ENCODE measurements around the gene TSPAN32.

Gene TSPAN32

GRCh38 chr11:2316169-2316962 lies 14.6 kb downstream of the TSPAN32 start:
- Histone ChIP-seq H3K4me3 (IDR thresholded peaks at IDR 0.05; ENCODE audit: insufficient read depth, low read depth, low read length) (no peak overlapping the region), H3K4me2 (no peak overlapping the region), H2AFZ (ENCODE audit: low read depth) (no peak overlapping the region), H3K36me3 (ENCODE audit: insufficient read depth) (no peaks in the 10 kb centered on the region), H3K79me2 (ENCODE audit: insufficient read depth, low read depth) (no peaks in the 10 kb centered on the region), H3K9ac (no peak overlapping the region), H3K4me1 (ENCODE audit: low read depth, poor library complexity, severe bottlenecking) (no peaks in the 10 kb centered on the region), H4K20me1 (ENCODE audit: insufficient read depth) (no peaks in the 10 kb centered on the region), H3K27me3 (ENCODE audit: insufficient read depth, low read depth) (peaks cover 52% of the 10 kb centered on the region), H3K27ac (no peak overlapping the region)
- TF ChIP-seq, protein P1, sequence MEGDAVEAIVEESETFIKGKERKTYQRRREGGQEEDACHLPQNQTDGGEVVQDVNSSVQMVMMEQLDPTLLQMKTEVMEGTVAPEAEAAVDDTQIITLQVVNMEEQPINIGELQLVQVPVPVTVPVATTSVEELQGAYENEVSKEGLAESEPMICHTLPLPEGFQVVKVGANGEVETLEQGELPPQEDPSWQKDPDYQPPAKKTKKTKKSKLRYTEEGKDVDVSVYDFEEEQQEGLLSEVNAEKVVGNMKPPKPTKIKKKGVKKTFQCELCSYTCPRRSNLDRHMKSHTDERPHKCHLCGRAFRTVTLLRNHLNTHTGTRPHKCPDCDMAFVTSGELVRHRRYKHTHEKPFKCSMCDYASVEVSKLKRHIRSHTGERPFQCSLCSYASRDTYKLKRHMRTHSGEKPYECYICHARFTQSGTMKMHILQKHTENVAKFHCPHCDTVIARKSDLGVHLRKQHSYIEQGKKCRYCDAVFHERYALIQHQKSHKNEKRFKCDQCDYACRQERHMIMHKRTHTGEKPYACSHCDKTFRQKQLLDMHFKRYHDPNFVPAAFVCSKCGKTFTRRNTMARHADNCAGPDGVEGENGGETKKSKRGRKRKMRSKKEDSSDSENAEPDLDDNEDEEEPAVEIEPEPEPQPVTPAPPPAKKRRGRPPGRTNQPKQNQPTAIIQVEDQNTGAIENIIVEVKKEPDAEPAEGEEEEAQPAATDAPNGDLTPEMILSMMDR (conservative IDR thresholded peaks at IDR 0.05; ENCODE audit: low read depth, low read length): no peak

DNA sequence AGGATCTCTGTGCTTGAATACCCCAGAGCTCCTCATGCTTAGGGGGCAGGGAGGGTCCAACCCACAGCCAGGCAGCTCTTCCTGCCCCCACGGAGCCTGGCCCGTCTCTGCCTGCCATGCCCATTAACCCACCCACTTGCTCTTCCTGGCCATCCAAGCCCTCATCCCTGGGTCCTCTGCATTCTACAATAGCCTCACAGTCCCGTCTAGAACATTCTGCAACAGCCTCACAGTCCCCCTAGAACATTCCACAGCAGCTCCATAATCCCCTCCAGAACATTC lies 15.1 kb downstream of the TSPAN32 start:
- Histone ChIP-seq H3K79me2 (ENCODE audit: insufficient read depth, low read depth) (no peaks in the 10 kb centered on the region), H3K4me3 (IDR thresholded peaks at IDR 0.05; ENCODE audit: insufficient read depth, low read depth, low read length) (no peak overlapping the region), H3K36me3 (ENCODE audit: insufficient read depth) (no peaks in the 10 kb centered on the region), H2AFZ (ENCODE audit: low read depth) (no peak overlapping the region), H4K20me1 (ENCODE audit: insufficient read depth) (no peaks in the 10 kb centered on the region), H3K4me1 (ENCODE audit: low read depth, poor library complexity, severe bottlenecking) (no peaks in the 10 kb centered on the region), H3K4me2 (no peak overlapping the region), H3K9ac (no peak overlapping the region), H3K27me3 (ENCODE audit: insufficient read depth, low read depth) (peaks cover 55% of the 10 kb centered on the region), H3K27ac (no peak overlapping the region)
- TF ChIP-seq, protein P1 (conservative IDR thresholded peaks at IDR 0.05; ENCODE audit: low read depth, low read length): no peak

GRCh38 chr11:2317354-2318050 lies 15.7 kb downstream of the TSPAN32 start:
- Histone ChIP-seq H3K36me3 (ENCODE audit: insufficient read depth) (no peaks in the 10 kb centered on the region), H3K4me3 (IDR thresholded peaks at IDR 0.05; ENCODE audit: insufficient read depth, low read depth, low read length) (no peak overlapping the region), H3K4me2 (no peak overlapping the region), H2AFZ (ENCODE audit: low read depth) (no peak overlapping the region), H3K27ac (no peak overlapping the region), H3K4me1 (ENCODE audit: low read depth, poor library complexity, severe bottlenecking) (no peaks in the 10 kb centered on the region), H3K9ac (no peak overlapping the region), H3K27me3 (ENCODE audit: insufficient read depth, low read depth) (peaks cover 54% of the 10 kb centered on the region), H3K79me2 (ENCODE audit: insufficient read depth, low read depth) (no peaks in the 10 kb centered on the region), H4K20me1 (ENCODE audit: insufficient read depth) (no peaks in the 10 kb centered on the region)
- TF ChIP-seq, protein P1 (conservative IDR thresholded peaks at IDR 0.05; ENCODE audit: low read depth, low read length): no peak

DNA sequence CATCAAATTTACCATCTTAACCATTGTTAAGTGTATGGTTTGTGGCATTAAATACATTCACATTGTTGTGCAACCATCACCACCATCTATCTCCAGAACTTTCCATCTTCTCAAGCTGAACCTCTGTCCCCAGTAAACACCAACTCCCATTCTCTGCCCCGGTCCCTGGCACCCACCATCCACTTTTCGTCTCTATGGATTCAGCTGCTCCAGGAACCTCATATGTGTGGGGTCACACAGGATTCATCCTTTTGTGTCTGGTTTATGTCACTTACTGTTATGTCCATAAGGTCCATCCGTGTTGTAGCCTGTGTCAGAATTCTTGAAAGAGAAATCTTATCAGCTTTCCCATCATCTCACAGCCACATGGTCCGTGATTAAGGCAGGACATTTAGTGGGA lies 16.3 kb downstream of the TSPAN32 start:
- no peaks in the 10 kb centered on the region for H3K4me1 ChIP-seq (ENCODE audit: low read depth, poor library complexity, severe bottlenecking)
- no peak overlapping the region for H2AFZ ChIP-seq (ENCODE audit: low read depth)
- H3K4me3 ChIP-seq (IDR thresholded peaks at IDR 0.05; ENCODE audit: insufficient read depth, low read depth, low read length): no peak overlapping the region
- no peaks in the 10 kb centered on the region for H4K20me1 ChIP-seq (ENCODE audit: insufficient read depth)
- TF ChIP-seq, protein P1 (conservative IDR thresholded peaks at IDR 0.05; ENCODE audit: low read depth, low read length): no peak
- H3K9ac ChIP-seq: no peak overlapping the region
- no peaks in the 10 kb centered on the region for H3K79me2 ChIP-seq (ENCODE audit: insufficient read depth, low read depth)
- no peak overlapping the region for H3K4me2 ChIP-seq
- H3K27ac ChIP-seq: no peak overlapping the region
- H3K36me3 ChIP-seq (ENCODE audit: insufficient read depth): no peaks in the 10 kb centered on the region
- peaks cover 54% of the 10 kb centered on the region for H3K27me3 ChIP-seq (ENCODE audit: insufficient read depth, low read depth)

All from KMS-11 (cell line).